ENCODE measurements around the gene VTI1A. TPM values are rescaled to one million over a fixed set of nuclear protein-coding genes. Genes with fewer than 3 reads are reported as not detected.

The VTI1A gene
- total RNA-seq, 4 donors from 2014 or later = 21.5 to 50.6 (median 37.5) TPM

DNA sequence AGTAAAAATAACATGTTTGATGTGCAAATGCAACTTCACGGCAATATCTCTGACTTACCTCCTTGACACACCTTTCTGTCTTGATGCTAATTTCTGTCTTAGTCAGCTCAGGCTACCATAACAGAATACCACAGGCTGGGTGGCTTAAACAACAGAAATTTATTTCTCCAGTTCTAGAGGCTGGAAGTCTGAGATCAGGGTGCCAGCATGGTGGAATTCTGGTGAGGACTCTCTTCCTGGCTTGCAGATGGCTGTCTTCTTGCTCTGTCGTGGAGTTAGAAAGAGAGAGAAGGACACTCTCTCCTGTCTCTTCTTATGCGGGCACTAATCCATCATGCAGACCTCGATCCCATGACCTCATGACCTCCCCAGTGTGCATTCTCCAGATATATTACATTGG, 134.9 kb downstream of the VTI1A start:
- Histone ChIP-seq H3K36me3 (no peaks in the 10 kb centered on the region), H3K4me3 (no peak overlapping the region), H3K27ac (no peak overlapping the region), H3K9me3 (no peaks in the 10 kb centered on the region), H3K27me3 (no peaks in the 10 kb centered on the region), H3K4me1 (no peaks in the 10 kb centered on the region)
- no peak for DNase-seq
- TF ChIP-seq POLR2A (IDR thresholded peaks at IDR 0.05) (no peak), CTCF (IDR thresholded peaks at IDR 0.05) (no peak)
- intact Hi-C loops (cut with DNase I; ENCODE audit: low total_unique reads) = no loop called here

- no peak for DNase-seq
- TF ChIP-seq CTCF (IDR thresholded peaks at IDR 0.05) (no peak), POLR2A (IDR thresholded peaks at IDR 0.05) (no peak)
- H3K4me3 ChIP-seq = no peak overlapping the region
- no peaks in the 10 kb centered on the region for H3K4me1 ChIP-seq
- no peak overlapping the region for H3K27ac ChIP-seq
- no peaks in the 10 kb centered on the region for H3K9me3 ChIP-seq
- H3K36me3 ChIP-seq = no peaks in the 10 kb centered on the region
- no peaks in the 10 kb centered on the region for H3K27me3 ChIP-seq
- intact Hi-C loops (cut with DNase I; ENCODE audit: low total_unique reads) = no loop called here
Observed at GRCh38 chr10:112583236-112583939, 136.4 kb downstream of the VTI1A start.

GRCh38 chr10:112584276-112584675, 137.3 kb downstream of the VTI1A start:
- H3K4me3 ChIP-seq = no peak overlapping the region
- no peak overlapping the region for H3K27ac ChIP-seq
- DNase-seq = no peak
- TF ChIP-seq CTCF (IDR thresholded peaks at IDR 0.05) (no peak), POLR2A (IDR thresholded peaks at IDR 0.05) (no peak)
- no peaks in the 10 kb centered on the region for H3K27me3 ChIP-seq
- intact Hi-C loops (cut with DNase I; ENCODE audit: low total_unique reads) = no loop called here
- no peaks in the 10 kb centered on the region for H3K4me1 ChIP-seq
- no peaks in the 10 kb centered on the region for H3K36me3 ChIP-seq
- no peaks in the 10 kb centered on the region for H3K9me3 ChIP-seq

DNA sequence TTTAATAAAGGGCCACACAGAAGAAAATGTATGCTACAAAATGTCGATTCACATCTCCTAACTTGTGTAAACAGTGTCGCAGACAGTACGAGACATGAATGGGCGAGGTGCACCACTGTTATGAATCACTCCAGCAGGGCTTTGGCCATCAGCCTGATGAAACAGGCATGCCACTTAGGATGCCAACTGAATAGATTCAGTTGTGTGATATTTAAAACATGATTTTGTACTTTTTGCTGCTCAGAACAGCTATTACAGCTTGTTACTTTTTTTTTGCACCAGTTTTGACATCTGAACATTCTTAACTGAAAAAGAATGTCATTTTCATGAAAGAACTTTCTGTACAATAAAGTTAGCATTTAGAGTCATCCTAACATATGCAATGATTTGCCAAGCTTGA, 138.1 kb downstream of the VTI1A start:
- H3K27ac ChIP-seq = no peak overlapping the region
- no peaks in the 10 kb centered on the region for H3K9me3 ChIP-seq
- no peak for DNase-seq
- no peaks in the 10 kb centered on the region for H3K36me3 ChIP-seq
- TF ChIP-seq POLR2A (IDR thresholded peaks at IDR 0.05) = no peak
- no peak for TF ChIP-seq CTCF (IDR thresholded peaks at IDR 0.05)
- no peaks in the 10 kb centered on the region for H3K27me3 ChIP-seq
- no peaks in the 10 kb centered on the region for H3K4me1 ChIP-seq
- no peak overlapping the region for H3K4me3 ChIP-seq
- intact Hi-C loops (cut with DNase I; ENCODE audit: low total_unique reads) = no loop called here

DNA sequence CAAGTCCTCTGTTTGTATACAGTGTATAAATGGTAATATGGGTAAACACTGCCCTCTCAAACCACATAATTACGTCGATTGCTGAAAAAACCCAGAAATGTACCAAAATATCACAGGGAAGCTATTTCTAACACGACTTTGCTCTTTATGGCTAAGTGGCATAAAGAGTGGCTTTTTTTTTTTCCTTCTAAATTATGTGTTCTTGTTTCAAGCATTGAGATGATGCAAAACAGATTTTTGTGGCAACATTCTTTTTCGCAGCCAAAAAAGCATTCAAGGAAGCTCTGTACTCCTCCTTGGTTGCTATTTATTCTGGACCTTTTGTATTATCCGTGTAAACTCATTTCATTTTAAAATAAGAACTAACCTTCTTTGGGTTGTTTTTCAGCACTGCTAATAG, 138.9 kb downstream of the VTI1A start:
- no peaks in the 10 kb centered on the region for H3K9me3 ChIP-seq

More for the DNA sequence above, 138.9 kb downstream of the VTI1A start:
- Histone ChIP-seq H3K4me3 (no peak overlapping the region), H3K27me3 (no peaks in the 10 kb centered on the region), H3K36me3 (no peaks in the 10 kb centered on the region), H3K27ac (no peak overlapping the region), H3K4me1 (no peaks in the 10 kb centered on the region)
- intact Hi-C loops (cut with DNase I; ENCODE audit: low total_unique reads) = no loop called here
- TF ChIP-seq POLR2A (IDR thresholded peaks at IDR 0.05) = no peak
- TF ChIP-seq CTCF (IDR thresholded peaks at IDR 0.05) = no peak
- DNase-seq = no peak

Measured in uterus (tissue), 4 donors.